NCI-H1436 treated with DMSO at 0.1 percent for 48 hours (cell line): ENCODE measurements around the gene CMYA5.
"Not testable (repeated sequence)": the region's sequence is repeated elsewhere in the genome, so short reads cannot be mapped to it uniquely, and the experiment has no call there.

Experiments
- DNase-seq: peaks from one replicate; lab custom pipeline; 2025; lab: John Stamatoyannopoulos, UW

The CMYA5 gene

GRCh38 chr5:79689541-79690466, at the start of gene CMYA5:
Gene CMYA5 (plus strand): TSS chr5:79689836. CDS start chr5:79689908, 72 bp downstream.
- DNase-seq = no peak

- DNase-seq = no peak
Measured at GRCh38 chr5:79640571-79641055, 49.0 kb upstream of the CMYA5 start.

GRCh38 chr5:79641414-79641813, 48.2 kb upstream of the CMYA5 start:
- no peak for DNase-seq

GRCh38 chr5:79642210-79642609, 47.4 kb upstream of the CMYA5 start:
- DNase-seq = no peak

- no peak for DNase-seq
Measured at GRCh38 chr5:79653843-79654242, 35.8 kb upstream of the CMYA5 start.

GRCh38 chr5:79663212-79663611, 26.4 kb upstream of the CMYA5 start:
- no peak for DNase-seq

- DNase-seq = no peak
Measured at GRCh38 chr5:79666758-79667157, 22.9 kb upstream of the CMYA5 start.

GRCh38 chr5:79672392-79672791, 17.2 kb upstream of the CMYA5 start:
- DNase-seq = no peak

GRCh38 chr5:79676354-79676753, 13.3 kb upstream of the CMYA5 start:
- DNase-seq = not testable (repeated sequence)

- not testable (repeated sequence) for DNase-seq
Measured at GRCh38 chr5:79682102-79682501, 7.5 kb upstream of the CMYA5 start.

- no peak for DNase-seq
Measured at GRCh38 chr5:79684782-79685181, 4.9 kb upstream of the CMYA5 start.

GRCh38 chr5:79685627-79686026, 4.0 kb upstream of the CMYA5 start:
- no peak for DNase-seq

- DNase-seq = no peak
Measured at GRCh38 chr5:79686799-79687198, 2.8 kb upstream of the CMYA5 start.

GRCh38 chr5:79687889-79688288, 1.7 kb upstream of the CMYA5 start:
- DNase-seq = no peak

- no peak for DNase-seq
Measured at GRCh38 chr5:79691007-79691406, 1.4 kb downstream of the CMYA5 start.

GRCh38 chr5:79692596-79692995, 3.0 kb downstream of the CMYA5 start:
- DNase-seq = no peak

- no peak for DNase-seq
Measured at GRCh38 chr5:79694183-79694582, 4.5 kb downstream of the CMYA5 start.

GRCh38 chr5:79694652-79695051, 5.0 kb downstream of the CMYA5 start:
- no peak for DNase-seq

GRCh38 chr5:79695526-79695925, 5.9 kb downstream of the CMYA5 start:
- no peak for DNase-seq

- DNase-seq = no peak
Measured at GRCh38 chr5:79697222-79698170, 7.9 kb downstream of the CMYA5 start.

- no peak for DNase-seq
Measured at GRCh38 chr5:79699763-79700400, 10.2 kb downstream of the CMYA5 start.
